HAP-1 (cell line): ENCODE data around the gene PSTK.

Experiments
- DNase-seq, 2 experiments: peaks; one replicate each; pipeline ENCODE4 v3.0.0-alpha.2; 2016 to 2020; ENCODE audit warnings: low spot score in 2 of 2
- H3K27me3 ChIP-seq: fragments of 250-450 bp; sonication (Bioruptor Pico); 2 replicates; pipeline ENCODE4 v1.5.1; 2020; ENCODE audit warnings: low read depth, mild to moderate bottlenecking, moderate library complexity
- H3K36me3 ChIP-seq: fragments of 250-450 bp; sonication (Bioruptor Pico); replicated peaks from 2 replicates; pipeline ENCODE4 v1.5.1; 2020; ENCODE audit warnings: mild to moderate bottlenecking
- H3K4me1 ChIP-seq: fragments of 250-450 bp; sonication (Bioruptor Pico); 2 replicates; pipeline ENCODE4 v1.5.1; 2020; ENCODE audit warnings: mild to moderate bottlenecking
- H3K4me3 ChIP-seq: fragments of 250-450 bp; sonication (Bioruptor Pico); 2 replicates; pipeline ENCODE4 v1.5.1; 2020; ENCODE audit warnings: mild to moderate bottlenecking, moderate library complexity
- H3K9me3 ChIP-seq: fragments of 250-450 bp; sonication (Bioruptor Pico); 2 replicates; pipeline ENCODE4 v1.5.1; 2020; ENCODE audit warnings: mild to moderate bottlenecking, moderate library complexity
- in situ Hi-C: fragments of 300-500 bp; cut with MboI; formaldehyde crosslinking; loops from 3 replicates; pipeline ENCODE4 v1.14.3; 2020; ENCODE audit warnings: low sequenced_read_pairs, inconsistent platforms, mixed read lengths

The PSTK gene

GRCh38 chr10:123018531-123018930 is 38.3 kb downstream of the PSTK start:
- peaks cover 26% of the 10 kb centered on the region for H3K4me1 ChIP-seq
- DNase-seq = no peak
- in situ Hi-C loops = no loop called here
- no peaks in the 10 kb centered on the region for H3K27me3 ChIP-seq
- no peaks in the 10 kb centered on the region for H3K9me3 ChIP-seq
- no peaks in the 10 kb centered on the region for H3K36me3 ChIP-seq
- no peak overlapping the region for H3K4me3 ChIP-seq

GRCh38 chr10:123019264-123019663 is 39.1 kb downstream of the PSTK start:
- in situ Hi-C loops = no loop called here
- DNase-seq = no peak
- Histone ChIP-seq H3K9me3 (no peaks in the 10 kb centered on the region), H3K36me3 (no peaks in the 10 kb centered on the region), H3K27me3 (no peaks in the 10 kb centered on the region), H3K4me3 (no peak overlapping the region), H3K4me1 (peaks cover 26% of the 10 kb centered on the region)

GRCh38 chr10:123019941-123020703 is 39.9 kb downstream of the PSTK start:
- in situ Hi-C loops = no loop called here
- H3K27me3 ChIP-seq = no peaks in the 10 kb centered on the region
- DNase-seq = peak in 1 of 2 experiments; percentile 62
- H3K4me1 ChIP-seq = peaks cover 29% of the 10 kb centered on the region
- H3K4me3 ChIP-seq = no peak overlapping the region
- no peaks in the 10 kb centered on the region for H3K9me3 ChIP-seq
- H3K36me3 ChIP-seq = no peaks in the 10 kb centered on the region

- no peaks in the 10 kb centered on the region for H3K27me3 ChIP-seq
- no peak overlapping the region for H3K4me3 ChIP-seq
- in situ Hi-C loops = no loop called here
- H3K4me1 ChIP-seq = peaks cover 41% of the 10 kb centered on the region
- peak; percentile 23 to 29 for DNase-seq
- H3K36me3 ChIP-seq = no peaks in the 10 kb centered on the region
- no peaks in the 10 kb centered on the region for H3K9me3 ChIP-seq
These were observed 41.3 kb downstream of the PSTK start for GRCh38 chr10:123021517-123021916.

- H3K36me3 ChIP-seq = no peaks in the 10 kb centered on the region
- no peak for DNase-seq
- no peaks in the 10 kb centered on the region for H3K27me3 ChIP-seq
- H3K4me1 ChIP-seq = peaks cover 45% of the 10 kb centered on the region
- no peaks in the 10 kb centered on the region for H3K9me3 ChIP-seq
- H3K4me3 ChIP-seq = no peak overlapping the region
- in situ Hi-C loops = no loop called here
These were observed 44.3 kb downstream of the PSTK start for GRCh38 chr10:123024540-123024939.

GRCh38 chr10:123026302-123026701 is 46.1 kb downstream of the PSTK start:
- no peak overlapping the region for H3K4me3 ChIP-seq
- DNase-seq = peak in 1 of 2 experiments; percentile 77
- no peaks in the 10 kb centered on the region for H3K27me3 ChIP-seq
- in situ Hi-C loops = no loop called here
- H3K4me1 ChIP-seq = peaks cover 33% of the 10 kb centered on the region
- H3K9me3 ChIP-seq = no peaks in the 10 kb centered on the region
- H3K36me3 ChIP-seq = no peaks in the 10 kb centered on the region

GRCh38 chr10:123027861-123028260 is 47.7 kb downstream of the PSTK start:
- in situ Hi-C loops = no loop called here
- no peaks in the 10 kb centered on the region for H3K27me3 ChIP-seq
- no peak overlapping the region for H3K4me3 ChIP-seq
- H3K9me3 ChIP-seq = no peaks in the 10 kb centered on the region
- peaks cover 29% of the 10 kb centered on the region for H3K4me1 ChIP-seq
- H3K36me3 ChIP-seq = no peaks in the 10 kb centered on the region
- DNase-seq = no peak

- no peak overlapping the region for H3K4me3 ChIP-seq
- H3K36me3 ChIP-seq = no peaks in the 10 kb centered on the region
- DNase-seq = no peak
- peaks cover 19% of the 10 kb centered on the region for H3K4me1 ChIP-seq
- H3K9me3 ChIP-seq = no peaks in the 10 kb centered on the region
- no peaks in the 10 kb centered on the region for H3K27me3 ChIP-seq
- in situ Hi-C loops = no loop called here
These were observed 50.9 kb downstream of the PSTK start for GRCh38 chr10:123031124-123031523.

- Histone ChIP-seq H3K27me3 (no peaks in the 10 kb centered on the region), H3K9me3 (no peaks in the 10 kb centered on the region), H3K4me1 (0 out of 2 replicates have a peak, but pooled peaks cover 4% of the 10 kb centered on the region), H3K36me3 (no peaks in the 10 kb centered on the region), H3K4me3 (no peak overlapping the region)
- in situ Hi-C loops = no loop called here
- DNase-seq = no peak
These were observed 54.1 kb downstream of the PSTK start for GRCh38 chr10:123034332-123034731.

- no peaks in the 10 kb centered on the region for H3K27me3 ChIP-seq
- H3K4me3 ChIP-seq = no peak overlapping the region
- in situ Hi-C loops = no loop called here
- H3K36me3 ChIP-seq = no peaks in the 10 kb centered on the region
- no peak for DNase-seq
- H3K9me3 ChIP-seq = no peaks in the 10 kb centered on the region
- 0 out of 2 replicates have a peak, but pooled peaks cover 2% of the 10 kb centered on the region for H3K4me1 ChIP-seq
These were observed 55.4 kb downstream of the PSTK start for GRCh38 chr10:123035467-123036086.

GRCh38 chr10:123038782-123039631 is 58.8 kb downstream of the PSTK start:
- no peak overlapping the region for H3K4me3 ChIP-seq
- no peak for DNase-seq
- no peaks in the 10 kb centered on the region for H3K27me3 ChIP-seq
- 0 out of 2 replicates have a peak, but pooled peaks cover 2% of the 10 kb centered on the region for H3K36me3 ChIP-seq
- H3K9me3 ChIP-seq = no peaks in the 10 kb centered on the region
- H3K4me1 ChIP-seq = no peaks in the 10 kb centered on the region
- in situ Hi-C loops = no loop called here

- in situ Hi-C loops = no loop called here
- no peaks in the 10 kb centered on the region for H3K9me3 ChIP-seq
These were observed 59.4 kb downstream of the PSTK start for GRCh38 chr10:123039632-123039930.

More at GRCh38 chr10:123039632-123039930, 59.4 kb downstream of the PSTK start:
- Histone ChIP-seq H3K4me1 (no peaks in the 10 kb centered on the region), H3K27me3 (no peaks in the 10 kb centered on the region), H3K4me3 (no peak overlapping the region), H3K36me3 (0 out of 2 replicates have a peak, but pooled peaks cover 2% of the 10 kb centered on the region)
- no peak for DNase-seq
